Measurements from ENCODE around the gene MAPK14. TPM values are rescaled to one million over a fixed set of nuclear protein-coding genes. Genes with fewer than 3 reads are reported as not detected.

Gene MAPK14
- total and polyA plus RNA-seq, 2 of the 4 experiments (the other 2 are of a cell fraction): 28.4 to 74.4 TPM

- Histone ChIP-seq H3K9me1 (ENCODE audit: insufficient read depth, low read length) (peaks cover 27% of the 10 kb centered on the region), H3K18ac (ENCODE audit: low read depth, low read length) (no peak overlapping the region), H3K4ac (ENCODE audit: low read depth, low read length) (no peak overlapping the region), H4K8ac (ENCODE audit: low read depth in 2 of 2, low read length in 2 of 2) (no peak overlapping the region), H4K5ac (ENCODE audit: low read depth, low read length) (no peak overlapping the region), H2AFZ (replicated peaks; ENCODE audit: low read length, poor library complexity) (no peak overlapping the region), H3K4me2 (ENCODE audit: low read depth, low read length) (no peak overlapping the region), H2AK5ac (ENCODE audit: low read depth, low read length) (no peak overlapping the region), H3K4me3 (ENCODE audit: insufficient read depth, low read depth, low read length) (no peak overlapping the region), H3K14ac (replicated peaks; ENCODE audit: low read depth, low read length) (no peak overlapping the region), H3K4me1 (ENCODE audit: control insufficient read depth, insufficient read depth, low read length) (peaks cover 23% of the 10 kb centered on the region), H4K20me1 (ENCODE audit: insufficient read depth, low read length) (no peaks in the 10 kb centered on the region), H2BK20ac (ENCODE audit: low read depth, low read length) (no peak overlapping the region), H3K36me3 (ENCODE audit: control insufficient read depth, insufficient read depth, low read length) (no peaks in the 10 kb centered on the region), H2BK15ac (ENCODE audit: low read depth, low read length) (no peak overlapping the region), H3K27ac (ENCODE audit: insufficient read depth, low read length) (no peak overlapping the region), H4K91ac (ENCODE audit: insufficient read depth, low read depth, low read length) (no peak overlapping the region), H3K27me3 (ENCODE audit: control insufficient read depth, insufficient read depth, low read length) (no peaks in the 10 kb centered on the region), H3K9me3 (ENCODE audit: control insufficient read depth, insufficient read depth, low read length) (no peaks in the 10 kb centered on the region), H3K23ac (ENCODE audit: low read depth, low read length) (no peak overlapping the region), H3K9ac (ENCODE audit: low read depth, low read length) (no peak overlapping the region), H2BK120ac (ENCODE audit: low read depth, low read length) (no peak overlapping the region), H3K56ac (ENCODE audit: extremely low read depth, insufficient read depth, low read length) (no peak overlapping the region), H2BK5ac (ENCODE audit: low read depth, low read length, poor library complexity, severe bottlenecking) (no peak overlapping the region), H3K79me1 (ENCODE audit: low read depth in 1 of 2, low read length in 2 of 2) (peaks cover 0 to 12% of the 10 kb centered on the region in 2 experiments; a peak in 1 of 4 replicates), H2AK9ac (replicated peaks; ENCODE audit: low read depth, low read length, poor library complexity) (no peak overlapping the region)
- ATAC-seq (ENCODE audit: low read depth) (no peak), DNase-seq (no peak)
- in situ Hi-C loops (cut with MboI; ENCODE audit: low sequenced_read_pairs): loop anchor here (5.0 kb wide), 2 partner anchors 77 to 232 kb away; no protein-coding TSS in a partner anchor
- intact Hi-C loops (cut with micrococcal nuclease): no loop called here
- WGBS, 2 experiments (ENCODE audit: extremely low coverage in 2 of 2, insufficient read length in 1 of 2): no CpG with 5 or more reads among the region's 3 CpGs
- ChIA-PET CTCF (no interaction called here), POLR2A (ENCODE audit: unreplicated experiment) (no interaction called here)
- dilution Hi-C loops (cut with HindIII; ENCODE audit: low sequenced_read_pairs, unreplicated experiment): no loop called here
- TF ChIP-seq, protein P1, sequence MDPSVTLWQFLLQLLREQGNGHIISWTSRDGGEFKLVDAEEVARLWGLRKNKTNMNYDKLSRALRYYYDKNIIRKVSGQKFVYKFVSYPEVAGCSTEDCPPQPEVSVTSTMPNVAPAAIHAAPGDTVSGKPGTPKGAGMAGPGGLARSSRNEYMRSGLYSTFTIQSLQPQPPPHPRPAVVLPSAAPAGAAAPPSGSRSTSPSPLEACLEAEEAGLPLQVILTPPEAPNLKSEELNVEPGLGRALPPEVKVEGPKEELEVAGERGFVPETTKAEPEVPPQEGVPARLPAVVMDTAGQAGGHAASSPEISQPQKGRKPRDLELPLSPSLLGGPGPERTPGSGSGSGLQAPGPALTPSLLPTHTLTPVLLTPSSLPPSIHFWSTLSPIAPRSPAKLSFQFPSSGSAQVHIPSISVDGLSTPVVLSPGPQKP (IDR thresholded peaks at IDR 0.05; ENCODE audit: borderline replicate concordance, low read depth, low read length): no peak
- TF ChIP-seq CHD1 (IDR thresholded peaks at IDR 0.05; ENCODE audit: low read depth, low read length): no peak
- no peak for TF ChIP-seq FOS (IDR thresholded peaks at IDR 0.05; ENCODE audit: low read depth, low read length)
- no peak for TF ChIP-seq MAZ (IDR thresholded peaks at IDR 0.05; ENCODE audit: borderline replicate concordance, low read depth, low read length)
- no peak for TF ChIP-seq MAFK (IDR thresholded peaks at IDR 0.05; ENCODE audit: low read depth, low read length)
- TF ChIP-seq RAD21 (IDR thresholded peaks at IDR 0.05; ENCODE audit: low read length): no peak
- no peak for TF ChIP-seq SMC3 (IDR thresholded peaks at IDR 0.05; ENCODE audit: low read depth, low read length)
- no peak for TF ChIP-seq POLR2A (IDR thresholded peaks at IDR 0.05; ENCODE audit: low read depth, low read length)
- TF ChIP-seq NFE2L2 (IDR thresholded peaks at IDR 0.05; ENCODE audit: low read depth, low read length): no peak
- no TSS peak for BruUV-seq (replicated peaks)
These were observed 97.3 kb downstream of the MAPK14 start for GRCh38 chr6:36124881-36125280.
